Activated naive CD4-positive, alpha-beta T cell treated with anti-CD3 and anti-CD28 coated beads, Interleukin-2, amount 10 ng/mL, durations not matched to agents 5 hours and 36 hours (primary cell): ENCODE results near the gene TJP2. TPM values are rescaled to one million over a fixed set of nuclear protein-coding genes. Genes with fewer than 3 reads are reported as not detected.

Experiments
- total RNA-seq, 2 experiments: library from RNA; stranded (reverse); gene quantifications; one replicate each; pipeline ENCODE4 v1.2.3, GENCODE V29; 2021

Gene TJP2
- total RNA-seq = 10 to 100 TPM; 20.7 to 24.5 TPM

GRCh38 chr9:69173891-69174615 lies at the start of gene TJP2:
Gene TJP2 (plus strand): TSS chr9:69174277. CDS start chr9:69174373, 96 bp downstream.

Other genes starting within 250 kb of the TJP2 start
- not detected for gene PRKACG, start 160.2 kb upstream of the TJP2 start, total RNA-seq
- 10 to 100 TPM; 23.3 to 25.5 TPM for gene FXN, start 138.5 kb upstream of the TJP2 start, total RNA-seq
- not detected for gene ENTREP1, start 150.9 kb downstream of the TJP2 start, total RNA-seq